Kidney (tissue), 14 donors: ENCODE measurements around the gene ZNF592. TPM values are rescaled to one million over a fixed set of nuclear protein-coding genes. Genes with fewer than 3 reads are reported as not detected.

Source experiments
- DNase-seq, 5 donors: peaks; one replicate each; pipeline ENCODE4 v3.0.0-alpha.2; 2013 to 2020
- FAIRE-seq: peaks from 2 replicates; lab custom pipeline; 2012; peaks lifted over from hg19 to GRCh38; lab: Jason Lieb, UNC
- H3K27ac ChIP-seq, 2 donors: one replicate each; pipeline ENCODE4 v1.7.0; 2013; ENCODE audit warnings: low read depth in 2 of 2, low read length in 2 of 2, inconsistent platforms in 1 of 2
- H3K27me3 ChIP-seq: one replicate; pipeline ENCODE4 v1.7.1; 2013; ENCODE audit warnings: low read length, inconsistent platforms; ENCODE audit not compliant: control insufficient read depth, insufficient read depth
- H3K36me3 ChIP-seq, 3 donors: one replicate each; pipeline versions ENCODE4 v1.7.0 to v1.7.1; 2013; ENCODE audit warnings: low read length in 3 of 3, control low read depth in 1 of 3, inconsistent platforms in 1 of 3; ENCODE audit not compliant: insufficient read depth in 3 of 3, control insufficient read depth in 2 of 3
- H3K4me1 ChIP-seq, 3 donors: one replicate each; pipeline versions ENCODE4 v1.7.0 to v1.7.1; 2013; ENCODE audit warnings: low read length in 3 of 3, inconsistent platforms in 1 of 3, low read depth in 1 of 3; ENCODE audit not compliant: control insufficient read depth in 2 of 3, insufficient read depth in 2 of 3
- H3K4me3 ChIP-seq, 3 donors: one replicate each; pipeline versions ENCODE4 v1.7.0 to v1.8.1; 2013; ENCODE audit warnings: low read length in 3 of 3, control low read depth in 1 of 3, inconsistent platforms in 1 of 3
- H3K9ac ChIP-seq, 3 donors: one replicate each; pipeline versions ENCODE4 v1.7.0 to v1.7.1; 2013; ENCODE audit warnings: low read length in 3 of 3, control low read depth in 1 of 3, inconsistent platforms in 1 of 3
- H3K9me3 ChIP-seq, 3 donors: one replicate each; pipeline versions ENCODE4 v1.7.0 to v1.7.1; 2013; ENCODE audit warnings: low read length in 3 of 3, control low read depth in 1 of 3, inconsistent platforms in 1 of 3; ENCODE audit not compliant: control insufficient read depth in 2 of 3, insufficient read depth in 1 of 3
- intact Hi-C: fragments of 100-400 bp; cut with DNase I; formaldehyde crosslinking; loops from one replicate; pipeline ENCODE4 v1.11.1; 2022
- polyA plus RNA-seq: library from polyadenylated mRNA; stranded (reverse); fragments of 350-450 nt; fragmentation: Illumina TruSeq; extraction: RNeasy Lipid Tissue Mini Kit (QIAGEN cat#74804); gene quantifications from one replicate; pipeline ENCODE4 v1.2.3, GENCODE V29; 2014; ENCODE audit warnings: low read depth, low replicate concordance; ENCODE audit not compliant: insufficient read depth
- total RNA-seq: library from RNA; stranded (reverse); fragmentation: NEBNext Ultra II Directional; extraction: Animal tissue kit (Norgen Biotek cat#: 25700); gene quantifications from one replicate; pipeline ENCODE4 v1.2.1, GENCODE V29; 2021
- TF ChIP-seq, protein P1 (sequence below): IDR thresholded peaks from 3 replicates; pipeline ENCODE4 v1.5.1; 2012; ENCODE audit warnings: mild to moderate bottlenecking, moderate library complexity, borderline replicate concordance; ENCODE audit not compliant: insufficient read depth; ENCODE audit errors: extremely low read depth
- donor health status: control.
- donor health status: control.
- donor health status: control.
- donor health status: control.
- donor health status: control.
- donor health status: DM: yes; HTN: yes; CAD: no.
- donor health status: Normal renal cell carcinoma (clear cell type).

The ZNF592 gene
- total and polyA plus RNA-seq, 2 donors from 2014 or later, result 6.9 to 31.6 TPM

DNA sequence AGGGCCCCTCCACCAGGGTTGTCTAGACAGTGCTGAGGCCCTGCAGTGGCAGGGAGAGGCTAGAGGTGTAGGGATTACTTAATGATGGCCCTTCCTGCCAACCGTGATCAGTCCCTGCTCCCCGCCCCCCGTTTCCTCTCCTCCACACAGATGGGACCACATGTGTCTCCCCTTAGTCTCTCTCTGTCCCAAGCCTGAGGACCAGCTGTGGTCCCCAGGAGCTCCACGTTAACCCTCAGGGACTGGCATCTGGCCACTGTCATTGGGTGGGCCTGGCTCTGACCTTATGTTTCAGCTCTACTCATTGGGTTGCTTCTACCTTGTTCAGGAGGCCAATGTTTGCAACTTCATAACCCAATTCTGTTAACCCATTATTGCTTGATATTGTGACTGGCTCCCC, 62.8 kb downstream of the ZNF592 start:
- intact Hi-C loops, result no loop called here
- no peaks in the 10 kb centered on the region for H3K9me3 ChIP-seq
- DNase-seq, result no peak
- H3K27me3 ChIP-seq, result no peaks in the 10 kb centered on the region
- H3K4me1 ChIP-seq, result peaks cover 0 to 14% (median 0%) of the 10 kb centered on the region in 3 donors
- H3K27ac ChIP-seq, result no peak overlapping the region
- no peak for FAIRE-seq
- H3K4me3 ChIP-seq, result no peak overlapping the region
- H3K9ac ChIP-seq, result no peak overlapping the region
- TF ChIP-seq, protein P1, sequence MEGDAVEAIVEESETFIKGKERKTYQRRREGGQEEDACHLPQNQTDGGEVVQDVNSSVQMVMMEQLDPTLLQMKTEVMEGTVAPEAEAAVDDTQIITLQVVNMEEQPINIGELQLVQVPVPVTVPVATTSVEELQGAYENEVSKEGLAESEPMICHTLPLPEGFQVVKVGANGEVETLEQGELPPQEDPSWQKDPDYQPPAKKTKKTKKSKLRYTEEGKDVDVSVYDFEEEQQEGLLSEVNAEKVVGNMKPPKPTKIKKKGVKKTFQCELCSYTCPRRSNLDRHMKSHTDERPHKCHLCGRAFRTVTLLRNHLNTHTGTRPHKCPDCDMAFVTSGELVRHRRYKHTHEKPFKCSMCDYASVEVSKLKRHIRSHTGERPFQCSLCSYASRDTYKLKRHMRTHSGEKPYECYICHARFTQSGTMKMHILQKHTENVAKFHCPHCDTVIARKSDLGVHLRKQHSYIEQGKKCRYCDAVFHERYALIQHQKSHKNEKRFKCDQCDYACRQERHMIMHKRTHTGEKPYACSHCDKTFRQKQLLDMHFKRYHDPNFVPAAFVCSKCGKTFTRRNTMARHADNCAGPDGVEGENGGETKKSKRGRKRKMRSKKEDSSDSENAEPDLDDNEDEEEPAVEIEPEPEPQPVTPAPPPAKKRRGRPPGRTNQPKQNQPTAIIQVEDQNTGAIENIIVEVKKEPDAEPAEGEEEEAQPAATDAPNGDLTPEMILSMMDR, result no peak
- no peaks in the 10 kb centered on the region for H3K36me3 ChIP-seq

DNA sequence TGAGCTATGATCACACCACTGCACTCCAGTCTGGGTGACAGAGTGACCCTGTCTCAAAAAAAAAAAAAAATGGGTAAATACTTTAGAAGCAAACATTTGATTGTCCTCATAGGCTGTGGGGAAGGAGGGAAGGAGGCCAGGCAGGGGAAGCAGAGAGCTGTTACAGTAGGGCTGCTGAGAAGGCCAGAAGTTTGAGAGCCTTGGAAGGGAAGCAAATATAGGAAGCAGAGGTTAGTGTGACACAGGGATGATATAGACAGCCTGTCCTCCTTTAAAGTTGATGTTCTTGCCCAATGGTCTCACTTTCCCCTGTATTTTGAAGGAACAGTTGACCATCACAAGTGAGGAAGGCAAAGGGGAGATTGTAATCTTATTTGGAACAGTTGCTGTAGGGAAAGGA, 63.4 kb downstream of the ZNF592 start:
- Histone ChIP-seq H3K9me3 (no peaks in the 10 kb centered on the region), H3K36me3 (no peaks in the 10 kb centered on the region), H3K27me3 (no peaks in the 10 kb centered on the region), H3K4me3 (no peak overlapping the region), H3K27ac (no peak overlapping the region), H3K9ac (no peak overlapping the region), H3K4me1 (peaks cover 0 to 14% (median 2%) of the 10 kb centered on the region in 3 donors)
- TF ChIP-seq, protein P1, result no peak
- FAIRE-seq (no peak), DNase-seq (no peak)
- intact Hi-C loops, result no loop called here

DNA sequence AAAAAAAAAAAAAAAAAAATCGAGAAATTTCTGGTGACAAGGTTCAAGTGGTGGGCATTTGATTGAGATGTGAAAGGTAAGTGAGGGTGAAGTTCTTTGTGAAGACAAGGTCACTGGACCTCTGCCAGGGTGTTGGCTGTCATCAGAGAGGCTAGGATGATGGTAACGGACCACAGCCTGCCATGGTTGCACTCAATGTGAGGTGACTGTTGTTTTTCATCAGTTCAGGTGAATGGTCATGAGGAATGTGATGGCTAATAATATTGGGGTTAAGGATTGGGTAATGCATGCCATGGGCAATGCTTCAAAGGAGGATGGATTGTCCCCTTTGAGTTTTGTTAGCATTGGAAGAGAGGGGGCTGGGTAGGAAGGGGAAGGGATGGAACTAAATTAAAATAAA, 64.5 kb downstream of the ZNF592 start:
- Histone ChIP-seq H3K4me3 (no peak overlapping the region), H3K9me3 (no peaks in the 10 kb centered on the region), H3K9ac (no peak overlapping the region), H3K4me1 (peaks cover 0 to 18% (median 7%) of the 10 kb centered on the region in 3 donors), H3K27ac (no peak overlapping the region), H3K36me3 (no peaks in the 10 kb centered on the region), H3K27me3 (no peaks in the 10 kb centered on the region)
- DNase-seq, result no peak
- TF ChIP-seq, protein P1, result no peak
- no peak for FAIRE-seq
- intact Hi-C loops, result no loop called here

DNA sequence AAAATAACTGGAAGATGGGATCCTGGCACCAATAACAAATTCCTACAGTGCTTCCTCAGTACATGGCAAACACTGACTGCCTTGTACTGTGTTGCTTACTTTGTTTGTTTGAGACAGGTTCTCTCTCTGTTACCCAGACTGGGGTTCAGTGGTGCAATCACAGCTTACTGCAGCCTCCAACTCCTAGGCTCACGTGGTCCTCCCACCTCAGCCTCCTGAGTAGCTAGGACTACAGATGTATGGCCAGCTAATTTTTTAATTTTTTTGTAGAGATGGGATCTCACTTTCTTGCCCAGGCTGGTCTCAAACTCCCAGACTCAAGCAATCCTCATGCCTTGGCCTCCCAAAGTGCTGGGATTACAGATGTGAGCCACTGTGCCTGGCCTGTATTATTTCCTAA, 65.0 kb downstream of the ZNF592 start:
- Histone ChIP-seq H3K27me3 (no peaks in the 10 kb centered on the region), H3K9me3 (no peaks in the 10 kb centered on the region), H3K36me3 (no peaks in the 10 kb centered on the region), H3K9ac (no peak overlapping the region), H3K27ac (no peak overlapping the region), H3K4me1 (peaks cover 0 to 24% (median 13%) of the 10 kb centered on the region in 3 donors), H3K4me3 (no peak overlapping the region)
- DNase-seq (no peak), FAIRE-seq (no peak)
- intact Hi-C loops, result no loop called here
- TF ChIP-seq, protein P1, result no peak
